SKM-1 treated with dmso at 0.1 percent for 144 hours (cell line): Measurements from ENCODE around the gene DCANP1.
A peak's percentile ranks its signal among the peaks of the same experiment; 100 is the strongest.

ENCODE experiments used
- DNase-seq: peaks from one replicate; lab custom pipeline; 2025; ENCODE audit not compliant: unreplicated experiment; lab: John Stamatoyannopoulos, UW

The DCANP1 gene

GRCh38 chr5:135457424-135458071 is 10.4 kb upstream of the DCANP1 start:
- peak; percentile 54 for DNase-seq

GRCh38 chr5:135456238-135457099 is 9.3 kb upstream of the DCANP1 start:
- DNase-seq, result peak; percentile 33

GRCh38 chr5:135455876-135456237 is 8.7 kb upstream of the DCANP1 start:
- DNase-seq, result no peak

DNA sequence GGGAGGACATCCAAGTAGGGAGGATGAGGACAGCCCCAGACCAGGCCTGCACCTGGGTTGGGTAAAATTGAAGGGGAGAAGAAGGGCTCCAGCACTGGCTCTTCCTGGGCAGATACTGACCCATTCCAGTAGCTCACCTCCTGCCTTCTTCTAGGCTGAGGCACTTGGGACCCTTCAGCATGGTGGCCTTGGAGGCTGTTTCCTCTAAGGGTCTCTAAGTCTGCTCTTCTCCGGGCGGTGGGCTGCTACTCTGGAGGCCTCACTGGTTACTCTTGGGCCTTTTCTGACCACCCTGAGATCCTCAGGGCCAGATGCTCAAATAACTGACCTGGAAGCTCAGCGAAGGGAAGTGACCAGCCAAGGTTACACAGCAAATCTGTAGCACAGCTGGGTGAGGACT is 7.8 kb upstream of the DCANP1 start:
- no peak for DNase-seq

- DNase-seq, result no peak
Observed at GRCh38 chr5:135453613-135454012, 6.5 kb upstream of the DCANP1 start.

- no peak for DNase-seq
Observed at GRCh38 chr5:135452321-135453030, 5.3 kb upstream of the DCANP1 start, which contains the start of gene TIFAB. TIFAB (minus strand) TSS chr5:135452351; CDS start chr5:135449939, 2,412 bp downstream.

DNA sequence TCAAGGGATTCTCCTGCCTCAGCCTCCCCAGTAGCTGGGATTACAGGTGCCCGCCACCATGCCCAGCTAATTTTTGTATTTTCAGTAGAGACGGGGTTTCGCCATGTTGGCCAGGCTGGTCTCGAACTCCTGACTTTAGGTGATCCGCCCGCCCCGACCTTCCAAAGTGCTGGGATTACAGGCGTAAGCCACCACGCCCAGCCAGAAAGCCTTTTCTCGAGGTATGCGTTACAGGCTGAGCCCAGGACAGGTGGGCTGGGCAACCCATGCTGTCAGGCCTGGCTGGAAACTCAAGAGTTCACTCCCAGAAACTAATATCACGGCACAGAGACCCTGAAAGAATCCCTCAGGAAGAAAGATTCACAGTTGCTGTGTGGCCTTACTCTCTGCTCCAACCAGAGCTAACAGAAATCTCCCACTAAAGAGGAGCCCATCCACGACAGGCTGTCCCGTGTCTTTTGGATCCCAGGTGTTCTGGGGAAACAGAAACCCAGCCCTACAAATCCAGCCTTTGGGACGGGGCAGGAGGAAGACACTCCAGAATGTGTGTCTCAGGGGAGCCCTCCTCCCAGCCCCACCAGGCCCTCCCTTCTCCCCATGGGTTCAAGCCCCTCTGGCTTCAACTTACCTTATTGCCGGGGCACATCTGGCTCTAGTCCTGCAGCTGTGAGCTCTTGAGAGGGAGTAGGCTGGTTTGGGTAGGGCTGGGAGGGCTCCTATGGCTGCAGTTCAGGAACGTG is 4.6 kb upstream of the DCANP1 start:
- no peak for DNase-seq

GRCh38 chr5:135450952-135451351 is 3.8 kb upstream of the DCANP1 start:
- no peak for DNase-seq

DNA sequence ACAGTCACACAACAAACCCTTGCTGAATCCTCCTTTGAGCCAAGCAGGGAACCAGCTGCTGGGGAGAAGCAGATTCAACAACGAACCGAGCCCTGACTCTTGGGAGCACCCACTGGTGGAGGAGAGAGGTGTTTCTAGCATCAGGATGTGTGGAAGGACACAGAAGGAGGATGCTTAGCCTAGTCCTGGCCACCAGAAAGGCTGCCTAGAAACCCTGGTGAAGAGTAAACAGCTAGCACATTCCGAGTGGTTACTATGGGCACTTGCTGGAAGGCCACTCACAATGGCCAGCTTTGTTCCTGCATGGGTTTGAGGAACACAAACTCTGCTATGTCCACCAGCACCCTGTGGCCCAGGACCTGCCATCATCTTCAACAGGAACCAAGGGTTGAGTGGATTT is 3.2 kb upstream of the DCANP1 start:
- DNase-seq, result no peak

- no peak for DNase-seq
Observed at GRCh38 chr5:135449644-135450043, 2.5 kb upstream of the DCANP1 start.

GRCh38 chr5:135448791-135449507 is 1.8 kb upstream of the DCANP1 start:
- no peak for DNase-seq

DNA sequence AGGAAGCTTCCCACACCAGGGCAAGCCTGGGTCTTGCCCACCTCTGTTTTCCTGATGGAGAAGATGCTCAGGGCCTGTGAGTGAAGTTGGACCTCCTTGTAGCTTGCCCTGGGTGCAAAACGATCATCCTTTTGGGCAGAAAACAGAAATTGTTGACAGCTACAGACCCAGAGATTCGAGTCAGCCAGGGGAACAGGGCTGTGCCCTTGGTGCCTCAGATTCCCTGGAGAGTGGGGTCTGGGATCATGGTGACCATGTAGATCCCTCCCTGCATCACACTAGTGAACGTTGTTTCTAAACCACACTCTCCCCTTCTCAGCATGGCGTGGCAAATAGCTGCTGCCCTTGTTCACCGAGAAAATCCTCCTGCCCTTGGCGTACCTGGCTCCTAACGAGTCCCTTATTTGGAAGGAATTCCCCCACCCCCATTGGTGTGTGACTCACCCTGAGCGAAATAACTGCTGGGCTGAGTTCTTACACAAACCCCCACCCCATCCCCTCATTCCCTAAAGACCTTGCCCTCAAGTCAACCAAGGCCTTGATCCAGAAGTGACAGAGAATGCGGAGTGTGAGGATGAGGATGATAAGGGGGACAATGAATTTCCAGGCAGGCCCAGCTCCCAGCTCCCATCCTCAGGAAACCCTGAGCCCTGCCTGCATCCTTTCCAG is 1.1 kb upstream of the DCANP1 start:
- DNase-seq, result no peak

DNA sequence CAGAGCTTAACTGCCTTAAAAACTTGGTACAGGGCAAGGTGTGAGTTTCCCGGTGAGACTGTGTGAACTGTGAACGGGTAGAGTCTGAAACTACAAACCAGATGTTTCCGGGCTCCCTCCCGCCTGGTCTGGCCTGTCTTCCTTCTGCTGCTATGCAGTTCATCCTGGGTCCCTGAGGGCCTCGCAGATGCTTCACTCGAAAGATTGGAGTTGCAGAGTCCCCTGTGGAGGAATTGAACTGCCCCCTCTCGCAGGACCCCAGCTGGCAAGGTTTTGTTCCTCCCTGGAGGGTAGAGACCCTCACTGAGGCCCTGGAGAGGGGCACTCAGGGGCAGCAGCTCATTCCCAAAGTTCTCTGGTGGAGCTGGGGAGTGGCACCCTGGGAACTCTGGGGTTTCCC is 533 bp downstream of the DCANP1 start:
- no peak for DNase-seq

DNA sequence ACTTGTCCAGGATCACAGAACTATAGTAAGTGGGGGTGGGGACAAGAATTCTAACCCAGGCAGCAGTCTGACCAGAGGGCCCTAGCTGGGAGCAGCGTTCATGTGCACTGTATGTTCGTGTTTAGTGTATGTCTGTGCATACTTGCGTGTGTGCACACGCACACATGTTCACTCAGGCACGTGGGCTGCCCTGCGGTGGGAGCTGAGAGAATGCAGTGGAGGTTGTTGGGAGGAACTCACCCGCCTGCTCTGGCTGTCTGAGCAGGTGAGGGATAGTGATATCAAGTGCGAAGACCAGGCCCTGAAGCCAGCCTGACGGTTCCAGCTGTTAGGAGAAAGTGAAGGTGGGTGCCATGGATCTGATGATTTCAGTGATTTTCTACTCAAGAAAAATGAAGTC is 942 bp downstream of the DCANP1 start:
- no peak for DNase-seq

- DNase-seq, result no peak
Observed at GRCh38 chr5:135445306-135445985, 1.7 kb downstream of the DCANP1 start.

GRCh38 chr5:135444881-135445280 is 2.3 kb downstream of the DCANP1 start:
- DNase-seq, result no peak

GRCh38 chr5:135444360-135444759 is 2.8 kb downstream of the DCANP1 start:
- DNase-seq, result no peak

DNA sequence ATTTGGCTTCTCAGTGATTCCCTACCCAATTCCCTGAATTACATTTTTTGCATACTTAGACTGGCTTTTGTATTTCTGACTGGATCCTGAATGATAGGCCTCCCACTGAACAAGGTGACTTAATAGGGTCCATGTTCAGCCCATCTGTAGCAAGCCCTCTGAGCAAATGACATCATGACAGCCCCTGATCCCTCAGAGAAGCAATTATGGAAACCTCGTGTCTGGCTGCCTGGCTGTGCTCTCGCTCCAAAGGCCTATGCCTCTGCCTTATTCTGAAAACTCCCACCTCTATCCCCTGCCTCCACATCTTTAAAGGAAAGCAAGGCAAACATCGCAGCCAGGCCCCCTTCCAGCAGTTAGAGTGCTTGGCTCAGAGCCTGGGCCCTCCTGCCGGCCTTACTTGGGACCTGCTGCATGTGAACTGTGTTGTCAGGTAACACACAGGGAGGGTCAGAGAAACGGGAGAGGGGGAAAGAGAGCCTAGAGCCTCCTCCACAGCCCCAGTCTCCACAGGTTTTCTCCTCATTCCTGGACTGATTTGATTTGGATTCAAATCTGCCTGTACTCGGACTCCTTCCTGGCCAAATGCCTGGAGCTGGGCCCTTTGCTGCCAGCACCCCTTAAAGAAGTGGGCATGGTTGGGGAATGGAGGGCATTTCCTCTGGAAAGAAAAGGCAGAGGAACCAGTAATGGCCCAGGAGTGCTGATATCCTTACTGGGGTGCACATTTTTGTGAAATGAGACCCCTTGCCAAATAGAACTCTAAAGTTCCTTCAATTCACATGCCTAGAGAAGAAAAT is 3.8 kb downstream of the DCANP1 start:
- no peak for DNase-seq
